HG03457 (cell line): ENCODE results near the gene NOP9.
"Not testable (repeated sequence)": the region's sequence is repeated elsewhere in the genome, so short reads cannot be mapped to it uniquely, and the experiment has no call there.

Experiments
- ATAC-seq: cut with Tn5 transposase; IDR thresholded peaks from one replicate; pipeline ENCODE4 v1.9.1; 2021; ENCODE audit warnings: moderate number of reproducible peaks; ENCODE audit not compliant: unreplicated experiment

The NOP9 gene

DNA sequence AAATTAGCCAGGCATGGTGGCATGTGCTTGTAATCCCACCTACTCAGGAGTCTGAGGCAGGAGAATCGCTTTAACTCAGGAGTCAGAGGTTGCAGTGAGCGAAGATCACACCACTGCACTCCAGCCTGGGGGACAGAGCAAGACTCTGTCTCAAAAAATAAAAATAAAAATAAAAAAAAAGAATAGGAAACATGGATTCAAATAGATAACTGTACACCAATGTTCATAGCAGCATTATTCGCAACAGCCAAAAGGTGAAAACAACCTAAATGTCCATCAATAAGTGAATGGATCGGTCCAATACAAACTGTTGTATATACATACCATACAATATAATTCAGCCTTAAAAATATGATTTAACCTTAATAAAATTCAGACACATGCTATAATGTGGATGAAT, 43.2 kb downstream of the NOP9 start:
- no peak for ATAC-seq

DNA sequence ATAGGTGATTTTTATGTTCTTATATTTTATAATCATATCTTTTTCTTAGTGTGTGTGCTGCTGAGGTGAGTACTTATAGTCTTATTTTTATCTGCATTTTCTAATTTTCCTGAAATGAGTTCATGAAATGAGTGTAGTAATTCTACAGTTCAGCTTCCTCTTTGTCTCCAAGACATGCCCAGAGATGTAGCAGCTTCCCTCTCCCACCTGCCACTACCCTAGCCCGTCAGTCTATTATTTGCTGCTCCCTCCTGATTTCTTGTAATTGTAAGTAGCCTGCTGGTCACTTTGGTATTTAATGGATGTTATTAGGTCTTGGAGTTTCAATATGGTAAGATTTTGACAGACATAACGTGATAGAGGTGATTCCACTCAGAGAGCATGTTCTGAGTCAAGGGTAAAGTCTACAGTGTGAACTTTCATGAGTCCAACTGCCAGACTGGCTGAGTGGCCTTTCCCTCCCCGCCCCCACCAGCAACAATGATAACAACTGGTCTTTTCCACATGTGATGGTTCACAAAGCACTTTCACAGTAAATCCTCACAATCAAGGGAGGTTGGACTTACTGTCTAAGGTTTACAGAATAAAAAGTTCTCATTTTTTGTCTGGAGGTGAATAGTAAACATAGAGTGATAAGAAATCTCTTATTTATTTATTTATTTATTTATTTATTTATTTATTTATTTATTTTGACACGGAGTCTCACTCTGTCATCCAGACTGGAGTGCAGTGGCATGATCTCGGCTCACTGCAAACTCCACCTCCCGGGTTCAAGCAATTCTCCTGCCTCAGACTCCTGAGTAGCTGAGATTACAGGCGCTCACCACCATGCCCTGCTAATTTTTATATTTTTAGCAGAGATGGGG, 44.4 kb downstream of the NOP9 start:
- ATAC-seq, result no peak

DNA sequence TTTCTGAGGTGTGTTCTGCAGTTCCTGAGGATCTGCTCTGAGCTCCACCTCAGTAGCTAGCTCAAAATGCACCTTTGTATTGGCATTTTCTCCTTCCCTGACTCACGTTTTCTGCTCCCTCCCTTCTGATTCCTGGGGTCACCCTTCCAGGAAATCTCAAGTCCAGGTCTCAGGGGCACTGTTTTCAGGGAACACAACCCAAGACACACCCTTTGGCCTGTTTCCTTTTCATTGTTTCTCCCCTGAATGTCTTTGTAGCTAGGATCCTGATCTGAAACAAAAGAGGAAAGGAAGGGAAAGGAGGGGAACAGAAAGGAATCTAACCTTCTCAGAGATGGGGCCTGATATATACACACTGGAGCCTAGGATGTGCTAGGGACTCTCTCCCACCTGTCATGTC, 47.5 kb downstream of the NOP9 start:
- no peak for ATAC-seq

DNA sequence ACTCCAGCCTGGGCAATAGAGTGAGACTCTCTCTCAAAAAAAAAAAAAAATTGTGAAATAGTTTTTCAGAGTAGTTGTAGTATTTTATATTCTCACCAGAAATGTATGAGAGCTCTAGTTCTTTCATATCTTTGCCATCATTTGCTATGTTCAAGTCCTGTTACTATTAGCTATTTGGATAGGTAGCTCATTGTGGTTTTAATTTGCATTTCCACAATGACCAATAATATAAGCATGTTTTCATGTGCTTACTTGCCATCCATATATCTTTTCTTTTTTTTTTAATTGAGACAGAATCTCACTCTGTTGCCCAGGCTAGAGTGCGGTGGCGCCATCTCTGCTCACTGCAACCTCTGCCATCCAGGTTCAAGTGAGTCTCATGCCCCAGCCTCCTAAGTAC, 48.5 kb downstream of the NOP9 start:
- ATAC-seq, result no peak

DNA sequence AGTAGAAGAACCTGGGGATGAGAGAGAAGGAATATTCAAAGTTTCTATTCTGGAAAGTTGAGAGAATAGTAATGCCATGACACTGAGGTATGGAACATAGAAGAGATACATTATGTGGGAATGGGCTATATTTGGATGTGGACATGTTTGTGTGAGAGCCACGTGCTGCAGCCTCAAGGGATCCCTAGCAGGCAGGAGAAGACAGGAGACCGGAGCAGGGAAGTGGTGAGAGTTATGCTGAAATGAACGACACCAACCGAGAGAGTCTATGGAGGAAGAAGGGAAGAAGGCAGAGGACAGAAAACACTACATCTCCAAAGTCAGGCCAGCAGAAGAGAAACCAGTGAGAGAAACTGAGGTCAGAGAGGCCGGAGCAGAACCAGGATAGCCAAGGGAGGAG, 50.1 kb downstream of the NOP9 start:
- ATAC-seq, result no peak

DNA sequence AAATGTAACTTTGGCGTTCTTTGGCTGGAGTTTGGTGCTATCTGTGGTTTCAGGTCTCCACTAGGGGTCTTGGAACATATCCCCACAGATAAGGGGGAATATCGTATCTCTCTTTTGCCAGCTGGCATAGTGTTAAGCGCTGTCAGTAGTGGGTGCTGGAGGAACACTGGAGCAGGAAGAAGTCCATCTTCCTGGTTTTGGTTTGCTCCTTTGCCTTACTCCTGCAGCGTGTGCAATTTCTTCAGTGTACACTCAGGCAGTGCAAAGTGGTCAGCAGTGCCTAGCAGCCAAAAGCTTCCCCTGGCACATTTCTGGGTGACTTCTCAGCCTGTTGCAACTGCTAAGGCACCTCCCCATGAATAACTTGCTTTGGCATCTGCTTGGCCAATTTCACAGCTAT, 51.9 kb downstream of the NOP9 start:
- no peak for ATAC-seq

DNA sequence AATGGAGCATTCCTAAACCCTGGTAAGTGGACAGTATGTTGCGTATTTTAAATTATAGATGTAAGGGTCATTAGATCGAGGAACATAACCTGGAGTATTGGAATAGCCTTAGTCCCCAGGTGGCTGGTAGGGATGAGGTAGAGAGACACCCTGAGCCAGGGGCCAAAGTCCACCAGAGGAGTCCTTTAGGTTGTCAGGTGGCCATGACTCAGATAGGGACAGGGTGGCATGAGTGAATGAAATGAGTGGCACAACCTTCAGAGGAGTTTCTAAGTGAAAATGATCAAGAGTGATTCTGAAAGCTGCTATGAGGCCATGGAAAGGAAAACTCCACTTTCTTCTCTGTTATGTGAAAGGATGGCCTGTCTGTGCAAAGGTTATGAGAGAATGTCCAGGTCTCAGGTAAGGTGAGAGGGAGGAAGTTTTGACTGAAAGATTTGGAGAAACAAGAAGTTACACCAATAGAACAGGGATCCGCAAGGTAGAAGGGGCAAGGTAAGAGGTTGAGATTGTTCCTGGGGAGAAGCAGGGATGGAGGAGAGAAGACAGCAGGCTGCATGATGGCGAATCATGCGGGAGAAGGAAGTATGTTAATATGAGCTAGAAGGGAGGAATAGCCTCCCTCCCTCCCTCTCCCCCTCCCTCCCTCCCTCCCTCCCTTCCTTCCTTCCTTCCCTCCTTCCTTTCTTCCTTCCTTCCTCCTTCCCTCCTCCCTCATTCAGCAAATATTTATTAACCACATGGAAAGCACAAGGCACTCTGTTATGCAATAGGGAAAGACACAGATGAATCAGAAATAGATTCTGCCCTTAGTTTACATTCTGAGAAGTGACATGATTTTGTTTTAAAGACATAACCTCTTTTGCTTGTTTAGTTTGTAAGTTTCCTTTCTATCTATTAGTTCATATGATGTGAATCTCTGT, 54.2 kb downstream of the NOP9 start:
- ATAC-seq, result no peak

DNA sequence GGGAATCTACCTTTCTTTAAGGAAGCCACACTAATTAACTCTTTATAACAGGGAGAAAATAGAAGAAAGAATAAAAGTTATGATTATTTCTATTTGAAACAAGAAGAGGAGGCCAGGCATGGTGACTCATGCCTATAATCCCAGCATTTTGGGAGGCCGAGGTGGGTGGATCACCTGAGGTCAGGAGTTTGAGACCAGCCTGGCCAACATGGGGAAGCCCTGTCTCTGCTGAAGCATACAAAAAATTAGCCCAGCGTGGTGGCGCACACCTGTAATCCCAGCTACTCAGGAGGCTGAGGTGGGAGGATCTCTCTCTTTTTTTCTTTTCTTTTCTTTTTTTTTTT, 54.8 kb downstream of the NOP9 start:
- not testable (repeated sequence) for ATAC-seq

DNA sequence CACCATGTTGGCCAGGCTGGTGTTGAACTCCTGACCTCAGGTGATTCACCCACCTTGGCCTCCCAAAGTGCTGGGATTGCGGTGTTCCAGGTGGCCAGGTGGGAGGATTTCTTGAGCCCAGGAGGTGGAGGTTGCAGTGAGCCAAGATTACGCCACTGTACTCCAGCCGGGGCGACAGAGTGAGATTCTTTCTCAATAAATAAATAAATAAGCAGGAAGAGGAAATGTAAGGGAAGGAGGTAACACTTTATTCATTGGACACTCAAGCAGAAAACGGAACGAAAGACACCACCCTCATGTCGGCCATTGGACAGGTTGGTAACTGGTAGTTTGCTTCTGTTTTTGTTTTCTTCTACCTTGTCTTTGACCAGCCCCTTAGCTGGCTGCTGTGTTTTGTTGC, 55.4 kb downstream of the NOP9 start:
- ATAC-seq, result no peak

DNA sequence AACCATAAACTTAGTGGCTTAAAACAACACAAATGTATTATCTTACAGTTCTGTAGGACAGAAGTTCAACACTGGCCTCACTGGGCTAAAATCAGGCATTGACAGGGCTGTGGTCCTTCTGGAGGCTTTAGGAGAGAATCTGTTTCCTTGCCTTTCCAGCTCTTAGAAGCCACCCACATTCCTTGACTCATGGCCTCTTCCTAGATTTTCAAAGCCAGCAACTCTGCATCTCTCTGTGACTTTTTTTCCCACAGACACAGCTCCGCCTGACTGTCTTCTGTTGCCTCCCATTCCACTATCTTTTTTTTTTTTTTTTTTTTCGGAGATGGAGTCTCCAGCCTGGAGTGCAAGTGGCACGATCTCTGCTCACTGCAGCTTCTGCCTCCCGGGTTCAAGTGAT, 56.6 kb downstream of the NOP9 start:
- ATAC-seq, result no peak
